ENCODE measurements around the gene MACROD2.

GRCh38 chr20:15487682-15488081 is 1492.4 kb downstream of the MACROD2 start:
- TF ChIP-seq CTCF (IDR thresholded peaks at IDR 0.05; ENCODE audit: insufficient read depth, low read depth, low read length) (no peak), EZH2 (IDR thresholded peaks at IDR 0.05; ENCODE audit: insufficient read depth, low read length) (no peak)
